Testis (tissue), 3 donors: ENCODE measurements around the gene DMD. TPM values are rescaled to one million over a fixed set of nuclear protein-coding genes. Genes with fewer than 3 reads are reported as not detected.

Source experiments
- DNase-seq: peaks from one replicate; pipeline ENCODE4 v3.0.0-alpha.2; 2019
- H3K27ac ChIP-seq, 2 donors: fragments of 200-600 bp; sonication (generic); one replicate each; pipeline ENCODE4 v1.5.1; 2019
- H3K27me3 ChIP-seq: fragments of 200-600 bp; sonication (generic); one replicate; pipeline ENCODE4 v1.5.1; 2019
- H3K36me3 ChIP-seq: fragments of 200-600 bp; sonication (generic); one replicate; pipeline ENCODE4 v1.5.1; 2017; ENCODE audit warnings: low read depth; ENCODE audit errors: missing control alignments
- H3K4me1 ChIP-seq: fragments of 200-600 bp; sonication (generic); one replicate; pipeline ENCODE4 v1.5.1; 2019
- H3K4me3 ChIP-seq, 2 donors: fragments of 200-600 bp; sonication (generic); one replicate each; pipeline ENCODE4 v1.5.1; 2017 to 2019
- H3K9me3 ChIP-seq: fragments of 200-600 bp; sonication (generic); one replicate; pipeline ENCODE4 v1.5.1; 2017
- POLR2A ChIP-seq: fragments of 450-650 bp; IDR thresholded peaks from one replicate; pipeline ENCODE4 v1.6.1; 2017; ENCODE audit warnings: antibody characterized with exemption, mild to moderate bottlenecking, moderate library complexity
- WGBS, 2 donors: methylation state at CpG; one replicate each; pipeline ENCODE4 v1.1.5; 2018; 5-methylcytosine and 5-hydroxymethylcytosine counted together
- intact Hi-C: fragments of 100-400 bp; cut with DNase I; formaldehyde crosslinking; loops from one replicate; pipeline ENCODE4 v1.15.1; 2023; ENCODE audit warnings: low total_unique reads
- polyA plus RNA-seq: library from polyadenylated mRNA; stranded (reverse); fragments of 350-450 nt; fragmentation: Illumina TruSeq; extraction: RNeasy Lipid Tissue Mini Kit (QIAGEN cat#74804); gene quantifications from one replicate; pipeline ENCODE4 v1.2.3, GENCODE V29; 2014; ENCODE audit warnings: low read depth, low replicate concordance; ENCODE audit not compliant: insufficient read depth
- total RNA-seq, 2 donors: library from RNA; depleted of rRNA; stranded (reverse); fragments of >200 nt; gene quantifications; one replicate each; pipeline ENCODE4 v1.2.3, GENCODE V29; 2016
- TF ChIP-seq, protein P1 (sequence below), 3 experiments: fragments of 450-650 bp in 2 of 3; fragments of 200-600 bp in 1 of 3; sonication (generic) in 1 of 3; IDR thresholded peaks; one replicate each; pipeline ENCODE4 v1.5.1; 2016 to 2019; ENCODE audit warnings: antibody characterized with exemption in 3 of 3, mild to moderate bottlenecking in 2 of 3, moderate library complexity in 1 of 3

The DMD gene
- total and polyA plus RNA-seq, 3 donors from 2014 or later = 11.3 to 34.1 (median 24.2) TPM

DNA sequence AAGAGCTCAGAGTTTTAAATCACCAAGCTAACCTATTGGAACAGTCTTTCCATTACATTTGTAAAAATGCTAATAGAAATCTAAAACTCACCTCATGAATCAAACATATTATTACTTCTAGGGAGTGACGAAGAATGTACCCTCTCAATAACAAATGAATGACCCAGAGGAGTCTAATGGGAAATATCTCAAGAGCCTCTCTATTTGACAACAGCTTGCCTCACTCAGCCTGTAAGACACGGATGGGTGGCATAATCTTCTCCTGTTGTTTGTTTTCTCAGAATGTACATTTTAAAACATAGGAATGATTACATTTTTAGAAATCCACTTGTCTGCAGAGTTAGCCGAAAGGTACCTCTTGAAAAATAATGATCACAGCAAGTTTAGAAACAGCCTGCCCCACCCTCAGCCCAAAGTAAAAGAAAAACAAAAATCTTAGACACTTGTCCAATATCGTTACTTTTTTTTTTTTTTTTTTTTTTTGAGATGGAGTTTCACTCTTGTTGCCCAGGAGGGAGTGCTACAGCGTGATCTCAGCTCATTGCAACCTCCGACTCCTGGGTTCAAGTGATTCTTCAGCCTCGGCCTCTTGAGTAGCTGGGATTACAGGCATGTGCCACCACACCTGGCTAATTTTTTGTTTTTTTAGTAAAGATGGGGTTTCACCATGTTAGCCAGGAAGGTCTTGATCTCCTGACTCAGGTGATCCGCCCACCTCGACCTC lies 1955.9 kb downstream of the DMD start:
- no peak overlapping the region for H3K27ac ChIP-seq
- WGBS, 2 donors = 85 to 92% methylated on average over 9 of the region's 9 CpGs
- no peak overlapping the region for H3K4me3 ChIP-seq
- no peak for TF ChIP-seq POLR2A
- TF ChIP-seq, protein P1, sequence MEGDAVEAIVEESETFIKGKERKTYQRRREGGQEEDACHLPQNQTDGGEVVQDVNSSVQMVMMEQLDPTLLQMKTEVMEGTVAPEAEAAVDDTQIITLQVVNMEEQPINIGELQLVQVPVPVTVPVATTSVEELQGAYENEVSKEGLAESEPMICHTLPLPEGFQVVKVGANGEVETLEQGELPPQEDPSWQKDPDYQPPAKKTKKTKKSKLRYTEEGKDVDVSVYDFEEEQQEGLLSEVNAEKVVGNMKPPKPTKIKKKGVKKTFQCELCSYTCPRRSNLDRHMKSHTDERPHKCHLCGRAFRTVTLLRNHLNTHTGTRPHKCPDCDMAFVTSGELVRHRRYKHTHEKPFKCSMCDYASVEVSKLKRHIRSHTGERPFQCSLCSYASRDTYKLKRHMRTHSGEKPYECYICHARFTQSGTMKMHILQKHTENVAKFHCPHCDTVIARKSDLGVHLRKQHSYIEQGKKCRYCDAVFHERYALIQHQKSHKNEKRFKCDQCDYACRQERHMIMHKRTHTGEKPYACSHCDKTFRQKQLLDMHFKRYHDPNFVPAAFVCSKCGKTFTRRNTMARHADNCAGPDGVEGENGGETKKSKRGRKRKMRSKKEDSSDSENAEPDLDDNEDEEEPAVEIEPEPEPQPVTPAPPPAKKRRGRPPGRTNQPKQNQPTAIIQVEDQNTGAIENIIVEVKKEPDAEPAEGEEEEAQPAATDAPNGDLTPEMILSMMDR (IDR thresholded peaks at IDR 0.05) = no peak
- no peak for DNase-seq
- H3K27me3 ChIP-seq = no peaks in the 10 kb centered on the region
- no peaks in the 10 kb centered on the region for H3K9me3 ChIP-seq
- H3K4me1 ChIP-seq = no peaks in the 10 kb centered on the region
- intact Hi-C loops = no loop called here
- no peaks in the 10 kb centered on the region for H3K36me3 ChIP-seq

DNA sequence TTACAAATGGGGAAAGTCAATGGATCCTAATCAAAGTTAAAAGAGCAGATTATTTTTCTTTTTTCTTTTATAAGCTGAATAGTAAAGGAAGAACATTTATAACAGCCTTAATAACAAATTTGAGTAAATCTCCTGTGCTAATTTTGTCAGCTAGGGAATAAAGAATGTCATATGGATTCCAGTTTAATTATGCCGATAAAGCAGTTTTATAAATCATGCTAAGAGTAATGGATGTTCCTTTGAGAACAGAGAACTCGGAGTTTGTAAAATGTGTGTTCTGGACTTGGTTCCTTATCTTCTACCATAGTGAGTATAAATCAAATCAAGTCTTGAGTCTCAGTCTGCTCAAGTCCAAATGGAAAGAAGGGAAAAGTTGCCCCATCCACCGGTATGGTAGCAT lies 1959.2 kb downstream of the DMD start:
- TF ChIP-seq POLR2A = no peak
- TF ChIP-seq, protein P1 (IDR thresholded peaks at IDR 0.05) = no peak
- intact Hi-C loops = no loop called here

DNA sequence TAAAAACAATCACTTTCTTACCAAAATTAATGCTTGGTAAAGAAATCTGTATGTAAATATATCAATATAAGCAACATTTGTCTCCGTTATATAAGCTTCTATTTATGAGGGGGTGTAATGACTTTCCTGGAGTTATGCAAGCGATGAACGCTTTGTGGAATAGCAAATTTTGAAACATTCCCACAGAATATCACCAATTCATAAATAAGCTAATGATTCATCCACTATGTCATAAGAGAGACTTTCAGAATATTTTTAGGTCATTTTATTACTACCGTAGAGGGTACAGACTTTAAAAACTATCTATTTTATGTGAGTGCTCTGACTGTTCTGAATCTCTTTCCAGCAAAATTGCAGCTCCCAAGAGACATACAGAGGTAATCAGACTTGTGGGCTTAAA lies 1960.0 kb downstream of the DMD start:
- no peak overlapping the region for H3K4me3 ChIP-seq
- no peak overlapping the region for H3K27ac ChIP-seq
- no peak for DNase-seq
- no peaks in the 10 kb centered on the region for H3K36me3 ChIP-seq
- H3K9me3 ChIP-seq = no peaks in the 10 kb centered on the region
- no peaks in the 10 kb centered on the region for H3K27me3 ChIP-seq
- no peaks in the 10 kb centered on the region for H3K4me1 ChIP-seq
- WGBS, 2 donors = 76 to 84% methylated on average over 4 of the region's 4 CpGs
- intact Hi-C loops = no loop called here
- TF ChIP-seq, protein P1 (IDR thresholded peaks at IDR 0.05) = no peak
- no peak for TF ChIP-seq POLR2A

More for the DNA sequence above, 1959.2 kb downstream of the DMD start:
- H3K27ac ChIP-seq = no peak overlapping the region
- 61 to 65% methylated on average over 3 of the region's 3 CpGs for WGBS, 2 donors
- DNase-seq = no peak
- H3K27me3 ChIP-seq = no peaks in the 10 kb centered on the region
- H3K36me3 ChIP-seq = no peaks in the 10 kb centered on the region
- no peak overlapping the region for H3K4me3 ChIP-seq
- no peaks in the 10 kb centered on the region for H3K9me3 ChIP-seq
- H3K4me1 ChIP-seq = no peaks in the 10 kb centered on the region

DNA sequence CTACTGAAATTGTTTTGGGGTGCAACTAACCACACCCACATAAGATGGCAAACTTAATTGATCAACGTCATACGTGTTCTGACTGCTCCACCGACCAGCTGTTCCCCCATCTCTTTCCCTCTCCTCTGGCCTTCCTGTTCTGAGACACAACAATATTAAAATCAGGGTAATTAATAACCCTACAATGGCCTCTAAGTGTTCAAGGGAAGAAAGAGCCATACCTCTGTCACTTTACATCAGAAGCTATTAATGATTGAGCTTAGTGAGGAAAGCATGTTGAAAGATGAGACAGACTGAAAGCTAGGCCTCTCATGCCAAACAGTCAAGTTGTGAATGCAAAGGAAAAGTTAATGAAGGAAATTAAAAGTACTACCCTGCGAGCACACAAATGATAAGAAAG lies 1965.6 kb downstream of the DMD start:
- Histone ChIP-seq H3K27ac (no peak overlapping the region), H3K4me1 (no peaks in the 10 kb centered on the region), H3K4me3 (no peak overlapping the region), H3K27me3 (no peaks in the 10 kb centered on the region), H3K36me3 (no peaks in the 10 kb centered on the region), H3K9me3 (no peaks in the 10 kb centered on the region)
- DNase-seq = no peak
- TF ChIP-seq, protein P1 (IDR thresholded peaks at IDR 0.05) = no peak
- TF ChIP-seq POLR2A = no peak
- 91% methylated on average over 4 of the region's 4 CpGs for WGBS, 2 donors
- intact Hi-C loops = no loop called here

DNA sequence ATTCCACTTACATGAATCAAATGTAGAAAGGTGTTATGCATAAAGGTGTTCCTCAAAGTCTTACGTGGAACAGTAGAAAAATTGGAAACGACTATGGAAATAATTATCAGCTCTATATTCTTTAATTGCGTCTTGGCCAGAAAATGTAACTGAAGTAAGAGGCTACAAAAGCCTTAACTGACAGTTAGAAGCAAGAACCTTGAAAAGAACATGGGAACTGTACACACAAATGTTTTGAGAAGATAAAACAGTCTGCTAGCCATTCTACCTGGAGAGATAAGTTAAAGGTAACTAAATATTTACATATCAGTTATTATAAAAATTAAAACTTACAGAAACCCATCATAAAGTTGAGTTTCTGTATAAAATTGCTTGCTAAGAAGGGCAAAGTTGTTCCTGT lies 1967.5 kb downstream of the DMD start:
- intact Hi-C loops = no loop called here
- WGBS, 2 donors = 57 to 71% methylated on average over 3 of the region's 3 CpGs

More for the DNA sequence above, 1967.5 kb downstream of the DMD start:
- H3K36me3 ChIP-seq = no peaks in the 10 kb centered on the region
- H3K4me3 ChIP-seq = no peak overlapping the region
- H3K4me1 ChIP-seq = no peaks in the 10 kb centered on the region
- DNase-seq = no peak
- no peak for TF ChIP-seq POLR2A
- TF ChIP-seq, protein P1 (IDR thresholded peaks at IDR 0.05) = no peak
- H3K27ac ChIP-seq = no peak overlapping the region
- no peaks in the 10 kb centered on the region for H3K27me3 ChIP-seq
- H3K9me3 ChIP-seq = no peaks in the 10 kb centered on the region
